HAP-1 (cell line): ENCODE measurements around the gene ISX.

ENCODE experiments used
- DNase-seq, 2 experiments: peaks; one replicate each; pipeline ENCODE4 v3.0.0-alpha.2; 2016 to 2020; ENCODE audit warnings: low spot score in 2 of 2
- H3K27me3 ChIP-seq: fragments of 250-450 bp; sonication (Bioruptor Pico); 2 replicates; pipeline ENCODE4 v1.5.1; 2020; ENCODE audit warnings: low read depth, mild to moderate bottlenecking, moderate library complexity
- H3K36me3 ChIP-seq: fragments of 250-450 bp; sonication (Bioruptor Pico); replicated peaks from 2 replicates; pipeline ENCODE4 v1.5.1; 2020; ENCODE audit warnings: mild to moderate bottlenecking
- H3K4me1 ChIP-seq: fragments of 250-450 bp; sonication (Bioruptor Pico); 2 replicates; pipeline ENCODE4 v1.5.1; 2020; ENCODE audit warnings: mild to moderate bottlenecking
- H3K4me3 ChIP-seq: fragments of 250-450 bp; sonication (Bioruptor Pico); 2 replicates; pipeline ENCODE4 v1.5.1; 2020; ENCODE audit warnings: mild to moderate bottlenecking, moderate library complexity
- H3K9me3 ChIP-seq: fragments of 250-450 bp; sonication (Bioruptor Pico); 2 replicates; pipeline ENCODE4 v1.5.1; 2020; ENCODE audit warnings: mild to moderate bottlenecking, moderate library complexity
- in situ Hi-C: fragments of 300-500 bp; cut with MboI; formaldehyde crosslinking; loops from 3 replicates; pipeline ENCODE4 v1.14.3; 2020; ENCODE audit warnings: low sequenced_read_pairs, inconsistent platforms, mixed read lengths

The ISX gene

GRCh38 chr22:35103761-35104160, 37.8 kb downstream of the ISX start:
- no peak for DNase-seq
- H3K4me1 ChIP-seq = no peaks in the 10 kb centered on the region
- in situ Hi-C loops = no loop called here

DNA sequence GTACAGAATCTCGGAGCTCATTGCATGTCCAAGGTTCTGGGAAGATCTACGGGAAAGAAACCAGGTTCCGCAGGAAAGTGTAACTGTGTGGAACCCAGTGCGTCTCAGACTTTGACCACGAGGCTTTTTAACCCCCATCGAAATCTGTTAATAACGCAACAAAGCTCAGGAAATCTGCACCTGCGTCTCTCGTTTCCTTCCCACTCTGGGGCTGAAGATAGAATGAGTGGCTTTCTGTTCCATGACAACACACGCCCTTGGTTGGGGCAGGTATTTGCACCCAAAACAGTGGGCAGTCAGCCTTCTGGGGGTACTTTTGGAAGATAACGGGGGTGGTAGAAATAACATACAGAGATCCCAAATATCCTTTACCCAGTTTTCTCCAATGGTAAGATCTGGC, 38.5 kb downstream of the ISX start:
- Histone ChIP-seq H3K27me3 (peaks cover 5% of the 10 kb centered on the region; the same call in 1 of the 2 replicates), H3K4me3 (no peak overlapping the region), H3K9me3 (no peaks in the 10 kb centered on the region), H3K36me3 (no peaks in the 10 kb centered on the region), H3K4me1 (no peaks in the 10 kb centered on the region)
- in situ Hi-C loops = no loop called here
- DNase-seq = no peak

More at GRCh38 chr22:35103761-35104160, 37.8 kb downstream of the ISX start:
- Histone ChIP-seq H3K9me3 (no peaks in the 10 kb centered on the region), H3K27me3 (peaks cover 5% of the 10 kb centered on the region; the same call in 1 of the 2 replicates), H3K36me3 (no peaks in the 10 kb centered on the region), H3K4me3 (no peak overlapping the region)

DNA sequence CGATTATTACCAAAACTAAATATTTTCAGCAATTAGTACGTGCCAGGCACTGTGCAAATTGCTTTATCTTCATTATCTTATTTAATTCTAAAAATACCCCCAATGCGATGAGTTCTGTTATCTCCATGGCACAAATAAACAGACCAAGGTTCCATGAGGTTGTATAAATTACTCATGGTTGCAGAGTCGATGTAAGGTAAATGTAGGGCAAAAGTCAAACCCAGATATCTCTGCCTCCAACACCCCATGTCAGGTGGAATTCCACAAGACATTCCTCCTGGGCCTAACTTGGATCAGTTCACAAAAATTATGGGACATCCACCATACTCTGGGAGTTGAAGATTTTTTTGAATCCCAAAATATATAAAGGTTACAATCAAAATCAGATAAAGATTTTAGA, 43.7 kb downstream of the ISX start:
- in situ Hi-C loops = no loop called here
- Histone ChIP-seq H3K27me3 (peaks cover 5% of the 10 kb centered on the region; the same call in 1 of the 2 replicates), H3K4me1 (no peaks in the 10 kb centered on the region), H3K9me3 (no peaks in the 10 kb centered on the region), H3K36me3 (no peaks in the 10 kb centered on the region), H3K4me3 (no peak overlapping the region)
- no peak for DNase-seq

DNA sequence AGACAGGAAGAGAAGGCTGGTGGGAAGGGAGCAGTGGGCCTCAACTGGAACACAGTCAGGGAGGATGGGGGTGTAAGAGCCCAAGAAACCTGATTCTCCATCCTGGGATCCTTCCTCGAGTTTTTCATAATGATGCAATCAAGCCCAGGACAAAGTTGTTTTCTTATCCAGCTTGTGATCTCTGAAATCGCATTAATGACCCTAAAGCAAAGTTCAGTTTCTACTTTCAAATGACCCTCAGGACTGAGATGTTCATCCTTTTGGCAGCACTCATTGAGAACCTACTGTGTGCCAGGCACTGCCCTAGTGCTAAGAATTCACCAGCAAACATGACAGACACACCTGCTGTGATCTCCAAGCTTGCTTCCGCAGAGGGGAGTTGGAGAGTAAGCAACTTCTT, 45.3 kb downstream of the ISX start:
- no peak overlapping the region for H3K4me3 ChIP-seq
- H3K9me3 ChIP-seq = no peaks in the 10 kb centered on the region
- no peak for DNase-seq
- no peaks in the 10 kb centered on the region for H3K4me1 ChIP-seq
- H3K27me3 ChIP-seq = no peaks in the 10 kb centered on the region; the same call in none of the 2 replicates
- H3K36me3 ChIP-seq = no peaks in the 10 kb centered on the region
- in situ Hi-C loops = no loop called here

DNA sequence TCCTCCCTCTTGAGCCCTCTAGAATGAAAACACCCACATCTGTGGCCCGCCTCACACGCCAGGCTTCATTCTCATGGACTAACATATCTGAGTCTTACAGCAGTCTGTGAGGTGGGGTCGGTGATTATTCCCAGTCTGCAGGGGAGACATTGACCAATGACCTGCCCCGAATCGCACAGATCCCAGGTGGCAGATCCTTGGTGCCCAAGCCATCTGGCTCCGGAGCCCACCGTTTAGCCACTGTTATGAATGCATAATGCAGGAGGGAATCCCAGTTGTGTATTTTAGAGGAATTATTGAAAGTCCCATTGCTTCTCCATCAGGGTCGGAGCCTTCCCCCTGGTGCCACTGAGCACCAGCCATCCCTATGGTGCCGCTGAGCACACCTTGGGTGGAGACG, 47.4 kb downstream of the ISX start:
- no peak for DNase-seq
- Histone ChIP-seq H3K4me1 (no peaks in the 10 kb centered on the region), H3K4me3 (no peak overlapping the region), H3K36me3 (no peaks in the 10 kb centered on the region), H3K9me3 (no peaks in the 10 kb centered on the region), H3K27me3 (peaks cover 5% of the 10 kb centered on the region)
- in situ Hi-C loops = no loop called here

- in situ Hi-C loops = no loop called here
- Histone ChIP-seq H3K9me3 (no peaks in the 10 kb centered on the region), H3K4me1 (no peaks in the 10 kb centered on the region), H3K27me3 (peaks cover 5% of the 10 kb centered on the region), H3K4me3 (no peak overlapping the region), H3K36me3 (no peaks in the 10 kb centered on the region)
- DNase-seq = no peak
Observed at GRCh38 chr22:35114131-35114980, 48.4 kb downstream of the ISX start.

DNA sequence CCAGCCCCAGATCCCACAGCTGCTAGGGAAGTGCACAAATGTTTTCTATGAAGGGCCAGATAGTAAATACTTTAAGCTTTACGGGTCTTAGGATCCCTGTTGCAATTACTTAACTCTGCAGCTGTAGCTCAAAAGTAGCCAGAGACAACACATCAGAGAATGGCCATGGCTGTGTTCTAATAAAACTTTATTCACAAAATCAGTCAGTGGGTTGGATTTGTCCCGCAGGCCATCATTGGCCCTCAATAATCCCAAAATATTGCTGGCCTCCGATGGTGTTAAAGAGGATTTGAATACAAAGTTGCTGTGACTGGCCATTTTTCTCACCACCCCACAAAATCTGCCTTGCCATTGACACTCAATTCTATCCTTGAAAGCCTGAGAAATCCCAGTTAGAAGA, 49.6 kb downstream of the ISX start:
- no peak overlapping the region for H3K4me3 ChIP-seq
- peaks cover 5% of the 10 kb centered on the region for H3K27me3 ChIP-seq
- no peaks in the 10 kb centered on the region for H3K4me1 ChIP-seq
- H3K9me3 ChIP-seq = no peaks in the 10 kb centered on the region
- no peak for DNase-seq
- no peaks in the 10 kb centered on the region for H3K36me3 ChIP-seq
- in situ Hi-C loops = no loop called here

DNA sequence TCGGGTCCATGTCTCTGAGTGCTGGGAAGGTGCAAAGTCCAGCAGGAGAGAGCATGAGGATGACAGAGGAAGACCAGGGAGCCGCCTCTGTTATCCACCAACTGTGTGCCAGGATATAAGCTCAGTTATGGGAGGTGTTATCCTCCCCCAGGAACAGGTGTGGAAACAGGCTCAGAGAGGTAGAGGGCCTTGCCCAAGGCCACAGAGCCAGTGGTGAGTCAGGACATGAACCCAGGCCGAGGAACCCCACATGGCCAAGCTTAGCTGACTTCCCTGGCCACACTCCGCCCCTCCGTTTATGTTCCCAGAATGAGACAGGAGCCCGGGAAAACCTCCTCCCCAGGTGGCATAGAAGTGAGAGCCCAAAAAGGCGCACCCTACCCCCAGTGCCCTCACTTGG, 50.3 kb downstream of the ISX start:
- no peaks in the 10 kb centered on the region for H3K36me3 ChIP-seq
- H3K9me3 ChIP-seq = no peaks in the 10 kb centered on the region
- no peak overlapping the region for H3K4me3 ChIP-seq
- H3K4me1 ChIP-seq = no peaks in the 10 kb centered on the region
- in situ Hi-C loops = no loop called here
- peaks cover 5% of the 10 kb centered on the region for H3K27me3 ChIP-seq
- DNase-seq = no peak

- Histone ChIP-seq H3K4me1 (no peaks in the 10 kb centered on the region), H3K9me3 (no peaks in the 10 kb centered on the region), H3K36me3 (no peaks in the 10 kb centered on the region), H3K4me3 (no peak overlapping the region), H3K27me3 (peaks cover 5% of the 10 kb centered on the region; the same call in 1 of the 2 replicates)
- no peak for DNase-seq
- in situ Hi-C loops = no loop called here
Observed at GRCh38 chr22:35116817-35117216, 50.9 kb downstream of the ISX start.

- H3K4me1 ChIP-seq = no peaks in the 10 kb centered on the region
Observed at GRCh38 chr22:35119494-35119893, 53.5 kb downstream of the ISX start.

GRCh38 chr22:35124691-35125219, 58.8 kb downstream of the ISX start:
- in situ Hi-C loops = loop anchor here (25.0 kb wide), 1 partner anchor 712 kb away; no protein-coding TSS in a partner anchor
- no peak overlapping the region for H3K4me3 ChIP-seq
- H3K36me3 ChIP-seq = no peaks in the 10 kb centered on the region
- H3K27me3 ChIP-seq = peaks cover 13% of the 10 kb centered on the region
- H3K9me3 ChIP-seq = no peaks in the 10 kb centered on the region
- no peak for DNase-seq
- no peaks in the 10 kb centered on the region for H3K4me1 ChIP-seq

More at GRCh38 chr22:35119494-35119893, 53.5 kb downstream of the ISX start:
- H3K36me3 ChIP-seq = no peaks in the 10 kb centered on the region
- in situ Hi-C loops = no loop called here
- H3K4me3 ChIP-seq = no peak overlapping the region
- H3K9me3 ChIP-seq = no peaks in the 10 kb centered on the region
- no peak for DNase-seq
- H3K27me3 ChIP-seq = peaks cover 5% of the 10 kb centered on the region; the same call in 1 of the 2 replicates

DNA sequence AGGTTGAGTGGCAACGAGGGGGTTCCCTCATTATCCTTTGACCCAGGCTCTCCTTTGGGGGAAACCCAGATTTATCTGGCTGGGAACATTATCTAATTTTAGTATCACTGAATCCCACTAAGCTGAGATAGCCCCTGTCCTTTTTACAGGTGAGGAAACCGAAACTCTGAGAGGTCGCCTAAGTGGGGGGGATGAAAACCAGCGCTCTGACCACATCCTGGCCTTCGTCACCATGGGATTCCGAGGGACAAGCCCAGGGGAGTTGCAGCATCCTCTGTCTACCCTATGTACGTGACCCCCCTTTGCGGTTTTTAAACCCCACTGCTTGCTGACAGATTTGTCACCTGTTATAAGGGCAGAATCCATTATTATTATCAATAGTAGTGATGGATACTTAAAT, 61.0 kb downstream of the ISX start:
- no peak for DNase-seq
- Histone ChIP-seq H3K4me1 (no peaks in the 10 kb centered on the region), H3K27me3 (peaks cover 13% of the 10 kb centered on the region), H3K9me3 (no peaks in the 10 kb centered on the region), H3K36me3 (no peaks in the 10 kb centered on the region), H3K4me3 (no peak overlapping the region)
- in situ Hi-C loops = loop anchor here (25.0 kb wide), 1 partner anchor 715 kb away; no protein-coding TSS in a partner anchor

- no peak for DNase-seq
- Histone ChIP-seq H3K4me1 (no peaks in the 10 kb centered on the region), H3K27me3 (peaks cover 13% of the 10 kb centered on the region), H3K36me3 (no peaks in the 10 kb centered on the region), H3K9me3 (no peaks in the 10 kb centered on the region), H3K4me3 (no peak overlapping the region)
- in situ Hi-C loops = loop anchor here (25.0 kb wide), 1 partner anchor 716 kb away; no protein-coding TSS in a partner anchor
Observed at GRCh38 chr22:35128637-35129036, 62.7 kb downstream of the ISX start.

GRCh38 chr22:35131525-35132000, 65.6 kb downstream of the ISX start:
- in situ Hi-C loops = loop anchor here (25.0 kb wide), 1 partner anchor 719 kb away; no protein-coding TSS in a partner anchor
- Histone ChIP-seq H3K4me1 (no peaks in the 10 kb centered on the region), H3K4me3 (no peak overlapping the region), H3K36me3 (no peaks in the 10 kb centered on the region), H3K9me3 (no peaks in the 10 kb centered on the region), H3K27me3 (peaks cover 15% of the 10 kb centered on the region)
- DNase-seq = no peak
